GM20431 (cell line): ENCODE results near the gene GCNT3.

Experiments
- in situ Hi-C: fragments of 300-500 bp; cut with MseI, MboI; formaldehyde crosslinking; loops from one replicate; pipeline ENCODE4 v1.15.0; 2020; ENCODE audit warnings: low sequenced_read_pairs; ENCODE audit not compliant: unreplicated experiment

The GCNT3 gene

GRCh38 chr15:59611276-59612260, at the start of gene GCNT3:
Gene GCNT3 (plus strand): TSS chr15:59611783. CDS start chr15:59618239, 6,456 bp downstream.
- in situ Hi-C loops, result no loop called here

- in situ Hi-C loops, result no loop called here
Observed at GRCh38 chr15:59562448-59563186, 49.0 kb upstream of the GCNT3 start.

GRCh38 chr15:59565299-59565698, 46.3 kb upstream of the GCNT3 start:
- in situ Hi-C loops, result no loop called here

- in situ Hi-C loops, result no loop called here
Observed at GRCh38 chr15:59567324-59567723, 44.3 kb upstream of the GCNT3 start.

GRCh38 chr15:59569477-59569876, 42.1 kb upstream of the GCNT3 start:
- in situ Hi-C loops, result no loop called here

GRCh38 chr15:59570315-59570714, 41.3 kb upstream of the GCNT3 start:
- in situ Hi-C loops, result no loop called here

DNA sequence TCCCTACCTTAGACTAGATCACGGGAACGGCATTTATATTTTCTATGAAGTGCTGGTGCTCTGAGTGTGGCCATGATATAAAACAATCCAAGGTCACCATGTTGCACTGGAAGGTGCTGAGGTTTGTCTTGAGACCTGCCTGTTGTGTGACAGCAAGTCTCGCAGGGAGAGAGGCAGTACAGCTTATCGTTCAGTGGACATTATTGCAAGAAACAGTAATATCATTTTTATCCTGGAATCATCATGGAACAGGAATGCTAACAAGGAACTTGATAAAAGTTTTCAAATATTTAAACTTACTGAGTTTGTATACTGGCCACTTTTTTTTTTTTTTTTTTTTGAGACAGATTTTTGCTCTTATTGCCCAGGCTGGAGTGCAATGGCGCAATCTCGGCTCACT, 40.0 kb upstream of the GCNT3 start:
- in situ Hi-C loops, result no loop called here

DNA sequence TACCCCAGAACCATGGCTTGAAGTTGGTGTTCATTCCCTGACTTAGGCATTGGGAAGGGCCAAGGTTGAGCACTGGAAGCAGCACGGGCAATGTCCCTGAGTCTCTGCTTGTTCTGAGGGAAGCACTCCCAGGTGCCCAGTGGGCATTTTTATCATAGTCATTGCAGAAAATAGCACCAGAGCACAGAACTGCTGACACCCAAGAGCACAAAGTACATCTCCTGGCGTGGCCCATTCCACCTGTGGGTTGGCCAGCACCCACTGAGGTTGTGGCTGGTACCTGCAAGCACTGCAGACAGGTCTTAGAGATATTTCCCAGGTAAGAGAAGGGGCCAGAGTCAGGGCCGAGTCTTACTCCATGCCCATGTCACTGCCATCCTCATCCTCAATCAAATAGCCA, 28.5 kb upstream of the GCNT3 start:
- in situ Hi-C loops, result no loop called here

- in situ Hi-C loops, result no loop called here
Observed at GRCh38 chr15:59587085-59587826, 24.3 kb upstream of the GCNT3 start.

DNA sequence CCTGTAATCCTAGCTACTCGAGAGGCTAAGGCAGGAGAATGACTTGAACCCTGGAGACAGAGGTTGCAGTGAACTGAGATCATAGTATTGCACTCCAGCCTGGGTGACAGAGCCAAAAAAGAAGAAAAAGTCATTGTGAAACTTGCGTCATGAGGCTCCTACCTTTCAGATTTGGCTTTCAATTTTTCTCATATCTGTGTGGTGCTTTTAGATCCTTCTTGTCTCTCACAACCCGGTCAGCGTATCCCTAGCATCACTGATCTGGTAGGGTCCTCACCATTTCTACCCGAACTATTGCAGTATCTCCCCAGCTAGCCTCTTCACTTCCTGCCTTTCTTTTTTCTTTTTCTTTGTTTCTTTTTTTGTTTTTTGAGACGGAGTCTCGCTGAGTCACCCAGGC, 21.6 kb upstream of the GCNT3 start:
- in situ Hi-C loops, result no loop called here

- in situ Hi-C loops, result no loop called here
Observed at GRCh38 chr15:59591356-59591755, 20.2 kb upstream of the GCNT3 start.

GRCh38 chr15:59594493-59594942, 17.1 kb upstream of the GCNT3 start:
- in situ Hi-C loops, result no loop called here

DNA sequence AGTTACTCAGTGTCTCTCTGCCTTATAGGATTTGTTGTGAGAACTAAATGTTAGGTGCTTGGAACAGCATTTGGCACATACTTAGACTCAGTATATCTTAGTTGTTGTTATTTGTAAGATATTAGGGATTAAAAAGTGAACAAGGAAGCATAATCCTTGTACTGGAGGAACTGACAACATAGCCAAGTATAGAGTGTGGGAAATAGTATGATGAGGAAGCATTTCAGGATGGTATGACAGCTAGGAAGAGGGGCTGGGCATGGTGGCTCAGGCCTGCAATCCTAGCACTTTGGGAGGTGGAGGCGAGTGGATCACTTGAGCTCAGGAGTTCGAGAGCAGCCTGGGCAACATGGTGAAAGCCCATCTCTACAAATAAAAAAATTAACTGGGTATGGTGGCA, 16.6 kb upstream of the GCNT3 start:
- in situ Hi-C loops, result no loop called here

- in situ Hi-C loops, result no loop called here
Observed at GRCh38 chr15:59595434-59595915, 16.1 kb upstream of the GCNT3 start.

- in situ Hi-C loops, result no loop called here
Observed at GRCh38 chr15:59596640-59597039, 14.9 kb upstream of the GCNT3 start.

DNA sequence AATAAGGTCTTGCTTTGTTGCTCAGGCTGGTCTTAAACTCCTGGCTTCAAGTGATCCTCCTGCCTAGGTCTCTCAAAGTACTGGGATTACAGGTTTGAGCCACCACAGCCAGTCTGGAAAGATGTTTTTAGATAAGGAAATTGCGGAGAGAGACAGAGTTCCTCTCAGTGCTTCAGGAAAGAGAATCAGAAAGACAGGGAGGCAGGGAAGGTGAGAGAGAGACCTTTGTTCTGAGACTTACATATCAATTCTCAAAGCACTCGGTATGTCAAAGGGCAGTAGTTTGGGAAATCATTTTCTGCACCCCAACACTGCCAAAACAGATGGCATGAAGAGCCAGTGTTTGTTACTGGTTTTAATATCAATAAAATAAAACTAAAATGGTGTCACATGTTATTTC, 13.1 kb upstream of the GCNT3 start:
- in situ Hi-C loops, result no loop called here

DNA sequence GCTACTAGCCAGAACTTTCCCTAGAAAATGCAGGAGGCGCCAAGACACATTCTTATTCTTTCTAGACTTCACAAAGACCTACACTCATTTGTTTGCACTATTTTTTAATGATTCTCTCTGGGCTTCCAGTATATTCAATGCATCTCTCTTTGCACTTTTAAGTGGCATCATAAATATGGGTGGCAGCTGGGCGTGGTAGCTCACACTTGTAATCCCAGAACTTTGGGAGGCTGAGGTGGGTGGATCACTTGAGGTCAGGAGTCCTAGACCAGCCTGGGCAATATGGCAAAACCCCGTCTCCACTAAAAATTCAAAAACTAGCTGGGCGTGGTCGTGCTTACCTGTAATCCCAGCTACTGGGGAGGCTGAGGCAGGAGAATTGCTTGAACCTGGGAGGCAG, 5.6 kb upstream of the GCNT3 start:
- in situ Hi-C loops, result no loop called here

DNA sequence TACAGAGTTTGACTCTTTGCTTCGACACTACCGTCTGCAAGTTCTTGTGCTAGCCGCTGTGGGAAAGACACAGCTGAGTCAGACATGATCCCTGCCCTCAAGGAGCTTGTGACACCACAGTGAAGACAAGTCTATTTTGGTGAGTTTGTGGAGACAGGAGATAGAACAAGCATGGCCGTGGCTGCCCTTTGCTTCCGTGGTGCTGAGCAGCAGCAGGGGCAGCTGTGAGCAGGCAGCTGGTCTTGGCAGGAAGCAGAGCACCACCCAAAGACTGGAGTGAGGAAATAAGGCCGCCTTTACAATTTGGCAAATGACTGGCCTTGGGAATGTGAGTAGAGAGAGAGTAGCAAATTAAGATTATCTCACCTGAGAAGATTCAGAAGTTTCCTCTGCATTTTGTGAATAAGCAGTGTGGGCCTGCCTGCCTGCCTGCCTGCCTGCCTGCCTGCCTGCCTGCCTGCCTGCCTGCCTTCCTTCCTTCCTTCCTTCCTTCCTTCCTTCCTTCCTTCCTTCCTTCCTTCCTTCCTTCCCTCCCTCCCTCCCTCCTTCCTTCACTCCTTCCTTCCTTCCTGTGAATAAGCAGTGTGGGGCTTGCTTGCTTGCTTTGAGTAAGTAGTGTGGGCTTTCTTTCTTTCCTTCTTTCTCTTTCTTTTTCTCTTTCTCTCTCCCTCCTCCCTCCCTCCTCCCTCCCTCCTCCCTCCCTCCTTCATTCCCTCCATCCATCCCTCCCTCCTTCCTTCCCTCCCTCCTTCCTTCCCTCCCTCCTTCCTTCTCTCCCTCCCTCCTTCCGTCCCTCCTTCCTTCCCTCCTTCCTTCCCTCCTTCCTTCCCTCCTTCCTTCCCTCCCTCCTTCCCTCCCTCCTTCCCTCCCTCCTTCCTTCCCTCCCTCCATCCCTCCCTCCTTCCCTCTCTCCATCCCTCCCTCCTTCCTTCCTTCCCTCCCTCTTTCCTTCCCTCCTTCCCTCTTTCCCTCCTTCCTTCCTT, 1.6 kb upstream of the GCNT3 start:
- in situ Hi-C loops, result no loop called here

DNA sequence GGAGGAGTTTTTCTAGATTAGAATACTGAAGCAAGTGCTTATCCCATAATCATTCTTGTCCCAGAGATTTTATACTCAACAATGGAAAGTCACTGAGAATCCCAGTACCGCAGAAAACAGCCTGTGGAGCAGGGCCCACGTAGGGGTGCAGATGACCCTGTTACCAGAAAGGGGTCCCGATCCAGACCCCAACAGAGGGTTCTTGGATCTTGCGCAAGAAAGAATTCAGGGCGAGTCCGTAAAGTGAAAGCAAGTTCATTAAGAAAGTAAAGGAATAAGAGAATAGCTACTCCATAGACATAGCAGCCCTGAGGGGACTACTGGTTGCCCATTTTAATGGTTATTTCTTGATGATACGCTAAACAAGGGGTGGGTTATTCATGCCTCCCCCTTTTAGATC, 2.6 kb downstream of the GCNT3 start:
- in situ Hi-C loops, result no loop called here
